Naive thymus-derived CD4-positive, alpha-beta T cell (primary cell): Measurements from ENCODE around the gene CD3D. TPM values are rescaled to one million over a fixed set of nuclear protein-coding genes. Genes with fewer than 3 reads are reported as not detected.
A peak's percentile ranks its signal among the peaks of the same experiment; 100 is the strongest.

ENCODE experiments used
- ATAC-seq: fragments of 150-1000 bp; cut with Tn5 transposase; 2 replicates; pipeline ENCODE4 v1.10.0; 2021; ENCODE audit warnings: mild to moderate bottlenecking, moderate library complexity
- CTCF ChIA-PET: fragments of 350-600 bp; sonication (Branson Sonifier 250); formaldehyde crosslinking; loops from one replicate; lab custom pipeline; 2021; ENCODE audit warnings: antibody characterized with exemption; lab: Charles Lee
- POLR2A ChIA-PET: fragments of 350-600 bp; sonication (Branson Sonifier 250); formaldehyde crosslinking; loops from one replicate; lab custom pipeline; 2021; ENCODE audit warnings: antibody characterized with exemption, inconsistent platforms; lab: Charles Lee
- DNase-seq, 9 donors: peaks; one replicate each; pipeline versions ENCODE4 v3.0.0 to v3.0.0-alpha.2; 2020 to 2022; ENCODE audit warnings: mixed read lengths in 1 of 9
- H3K27ac ChIP-seq: one replicate; pipeline ENCODE4 v1.7.0; 2013; ENCODE audit warnings: mild to moderate bottlenecking, low read depth, low read length, moderate library complexity
- H3K27me3 ChIP-seq, 2 donors: one replicate each; pipeline ENCODE4 v1.7.0; 2013; ENCODE audit warnings: low read length in 2 of 2, mild to moderate bottlenecking in 2 of 2, moderate library complexity in 2 of 2; ENCODE audit not compliant: control insufficient read depth in 2 of 2, insufficient read depth in 2 of 2
- H3K36me3 ChIP-seq, 3 experiments: 1 replicate in 2 of 3; 2 replicates in 1 of 3; pipeline ENCODE4 v1.7.0; 2013; ENCODE audit warnings: low read length in 3 of 3, mild to moderate bottlenecking in 3 of 3, moderate library complexity in 1 of 3; ENCODE audit not compliant: insufficient read depth in 3 of 3, control insufficient read depth in 2 of 3
- H3K4me1 ChIP-seq, 2 donors: one replicate each; pipeline ENCODE4 v1.7.0; 2013; ENCODE audit warnings: low read length in 2 of 2, mild to moderate bottlenecking in 2 of 2, moderate library complexity in 1 of 2; ENCODE audit not compliant: control insufficient read depth in 2 of 2, insufficient read depth in 2 of 2
- H3K4me3 ChIP-seq: 2 replicates; pipeline ENCODE4 v1.7.0; 2013; ENCODE audit warnings: mild to moderate bottlenecking, low read length
- H3K9me3 ChIP-seq, 3 experiments: 1 replicate in 2 of 3; 2 replicates in 1 of 3; pipeline ENCODE4 v1.7.0; 2013; ENCODE audit warnings: low read length in 3 of 3; ENCODE audit not compliant: control insufficient read depth in 2 of 3
- H3K27ac Mint-ChIP-seq, 9 donors: one replicate each; pipeline ENCODE4 v1.8.0; 2020 to 2022; ENCODE audit warnings: mixed read lengths in 9 of 9, mild to moderate bottlenecking in 8 of 9, moderate library complexity in 5 of 9, inconsistent platforms in 2 of 9
- H3K27me3 Mint-ChIP-seq, 5 donors: one replicate each; pipeline ENCODE4 v1.8.0; 2021 to 2022; ENCODE audit warnings: mixed read lengths in 5 of 5, mild to moderate bottlenecking in 1 of 5
- H3K36me3 Mint-ChIP-seq, 5 donors: one replicate each; pipeline ENCODE4 v1.8.0; 2020 to 2022; ENCODE audit warnings: mixed read lengths in 5 of 5, mild to moderate bottlenecking in 3 of 5, inconsistent platforms in 1 of 5
- H3K4me1 Mint-ChIP-seq, 7 donors: one replicate each; pipeline ENCODE4 v1.8.0; 2020 to 2022; ENCODE audit warnings: mixed read lengths in 7 of 7, mild to moderate bottlenecking in 3 of 7, inconsistent platforms in 1 of 7
- H3K4me3 Mint-ChIP-seq, 10 donors: one replicate each; pipeline ENCODE4 v1.8.0; 2020 to 2022; ENCODE audit warnings: mild to moderate bottlenecking in 10 of 10, mixed read lengths in 10 of 10, moderate library complexity in 6 of 10, inconsistent platforms in 2 of 10
- H3K9me3 Mint-ChIP-seq, 11 donors: one replicate each; pipeline ENCODE4 v1.8.0; 2020 to 2022; ENCODE audit warnings: mixed read lengths in 11 of 11, mild to moderate bottlenecking in 4 of 11, inconsistent platforms in 1 of 11, moderate library complexity in 1 of 11
- intact Hi-C, 2 donors: fragments of 100-400 bp; cut with micrococcal nuclease; formaldehyde crosslinking; loops; one replicate each; pipeline ENCODE4 v1.15.1; 2023
- polyA plus RNA-seq, 2 donors: library from polyadenylated mRNA; unstranded; fragments of 300-500 nt; fragmentation: Illumina TruSeq; gene quantifications; one replicate each; pipeline ENCODE4 v1.2.3, GENCODE V29; 2021
- total RNA-seq, 6 experiments: library from RNA in 5 of 6; stranded (reverse) in 5 of 6; gene quantifications; 1 replicate in 5 of 6; 2 replicates in 1 of 6; pipeline ENCODE4 v1.2.3 and lab custom pipeline; 2021 to 2026

Gene CD3D
- total and polyA plus RNA-seq, 7 experiments from 2014 or later: 232 to 1,287 (median 394) TPM

DNA sequence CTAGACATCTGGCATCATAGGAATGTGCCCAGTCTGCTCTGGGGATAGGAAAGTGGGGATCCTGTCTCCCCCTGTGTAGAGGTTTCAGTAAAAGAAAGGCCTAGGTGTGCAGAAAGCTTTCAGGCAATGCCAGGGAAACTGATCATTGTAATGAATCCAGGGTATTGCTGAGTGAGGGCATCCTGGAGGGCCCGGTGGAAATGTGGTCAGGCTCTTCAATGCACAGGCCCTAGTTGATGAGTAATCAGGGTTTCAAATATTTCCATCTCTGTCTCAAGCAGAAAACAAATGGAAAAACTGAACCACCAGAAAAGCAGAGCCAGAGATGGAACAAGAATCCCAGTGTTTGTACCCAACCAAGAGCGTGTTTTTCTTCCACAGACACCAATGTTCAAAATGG lies 35.9 kb downstream of the CD3D start:
- peak overlapping the region; percentile 83 to 100 (median 99) for H3K4me3 Mint-ChIP-seq
- no peaks in the 10 kb centered on the region for H3K27me3 Mint-ChIP-seq
- H3K36me3 Mint-ChIP-seq: peaks cover 10 to 59% (median 44%) of the 10 kb centered on the region in 5 donors
- CTCF ChIA-PET: interaction anchor here (0.9 to 8.6 kb wide), 6 partner anchors 13 to 108 kb away, joined by 3 to 90 read pairs (median 6); partner anchors contain the start of genes CD3D and CD3G
- Histone ChIP-seq H3K4me1 (peaks cover 49 to 70% of the 10 kb centered on the region in 2 donors), H3K4me3 (peak overlapping the region; percentile 59), H3K36me3 (peaks cover 8 to 22% (median 15%) of the 10 kb centered on the region in 3 experiments), H3K9me3 (no peaks in the 10 kb centered on the region), H3K27ac (peak overlapping the region; percentile 92), H3K27me3 (no peaks in the 10 kb centered on the region)
- peaks cover 0 to 3% (median 0%) of the 10 kb centered on the region in 11 donors for H3K9me3 Mint-ChIP-seq
- peak in 2 of 9 donors; percentile 53 to 68 for DNase-seq
- POLR2A ChIA-PET: interaction anchor here (0.6 to 4.4 kb wide), 7 partner anchors 11 to 353 kb away, joined by 3 to 36 read pairs (median 9); partner anchors contain the start of genes JAML and UBE4A
- intact Hi-C loops: no loop called here
- H3K27ac Mint-ChIP-seq: peak overlapping the region; percentile 86 to 100 (median 99)
- peaks cover 58 to 93% (median 79%) of the 10 kb centered on the region in 7 donors for H3K4me1 Mint-ChIP-seq
- no peak for ATAC-seq

DNA sequence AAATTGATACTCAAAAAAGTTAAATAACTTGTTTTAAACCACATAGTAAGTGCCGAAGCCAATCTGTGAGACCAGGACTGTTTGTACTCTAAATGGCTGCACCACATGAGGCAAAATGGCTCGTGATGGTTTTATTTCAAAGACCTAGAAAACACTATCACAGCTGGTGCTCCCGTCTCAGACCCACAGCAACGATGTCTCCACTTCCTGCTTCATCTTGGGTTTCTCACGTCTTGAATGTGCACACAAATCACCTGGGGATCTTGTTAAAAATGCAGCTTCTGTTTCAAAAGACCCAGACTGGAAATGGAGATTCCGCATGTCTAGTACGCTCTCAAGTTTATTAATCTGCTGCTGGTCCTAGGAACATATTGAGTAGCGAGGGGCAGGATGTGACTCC lies 36.8 kb downstream of the CD3D start:
- CTCF ChIA-PET: interaction anchor here (0.9 to 8.6 kb wide), 10 partner anchors 10 to 107 kb away, joined by 3 to 90 read pairs (median 6); partner anchors contain the start of genes CD3D, CD3G, JAML and UBE4A
- POLR2A ChIA-PET: interaction anchor here (0.7 to 4.4 kb wide), 14 partner anchors 10 to 692 kb away, joined by 3 to 36 read pairs (median 4); partner anchors contain the start of genes CENATAC, JAML, KMT2A and UBE4A
- peak overlapping the region; percentile 92 for H3K27ac ChIP-seq
- intact Hi-C loops: loop anchor here (1.0 to 2.0 kb wide), 8 partner anchors 33 to 225 kb away; partner anchors contain the start of genes KMT2A (in 2 of the 2), CD3D (in 1 of the 2), CD3G (in 1 of the 2) and MPZL3 (in 1 of the 2)
- peaks cover 41 to 68% of the 10 kb centered on the region in 2 donors for H3K4me1 ChIP-seq
- H3K9me3 ChIP-seq: no peaks in the 10 kb centered on the region
- no peaks in the 10 kb centered on the region for H3K27me3 Mint-ChIP-seq
- ATAC-seq: peak; percentile 72
- H3K4me3 ChIP-seq: peak overlapping the region; percentile 88
- peak overlapping the region; percentile 95 to 100 (median 99) for H3K4me3 Mint-ChIP-seq
- H3K9me3 Mint-ChIP-seq: peaks cover 0 to 3% (median 0%) of the 10 kb centered on the region in 11 donors
- H3K27me3 ChIP-seq: no peaks in the 10 kb centered on the region
- H3K4me1 Mint-ChIP-seq: peaks cover 54 to 93% (median 79%) of the 10 kb centered on the region in 7 donors
- H3K36me3 Mint-ChIP-seq: peaks cover 10 to 53% (median 43%) of the 10 kb centered on the region in 5 donors
- peak in 7 of 9 donors; percentile 55 to 82 (median 77) for DNase-seq
- H3K27ac Mint-ChIP-seq: peak overlapping the region; percentile 97 to 100 (median 100)
- peaks cover 8 to 13% (median 8%) of the 10 kb centered on the region in 3 experiments for H3K36me3 ChIP-seq

DNA sequence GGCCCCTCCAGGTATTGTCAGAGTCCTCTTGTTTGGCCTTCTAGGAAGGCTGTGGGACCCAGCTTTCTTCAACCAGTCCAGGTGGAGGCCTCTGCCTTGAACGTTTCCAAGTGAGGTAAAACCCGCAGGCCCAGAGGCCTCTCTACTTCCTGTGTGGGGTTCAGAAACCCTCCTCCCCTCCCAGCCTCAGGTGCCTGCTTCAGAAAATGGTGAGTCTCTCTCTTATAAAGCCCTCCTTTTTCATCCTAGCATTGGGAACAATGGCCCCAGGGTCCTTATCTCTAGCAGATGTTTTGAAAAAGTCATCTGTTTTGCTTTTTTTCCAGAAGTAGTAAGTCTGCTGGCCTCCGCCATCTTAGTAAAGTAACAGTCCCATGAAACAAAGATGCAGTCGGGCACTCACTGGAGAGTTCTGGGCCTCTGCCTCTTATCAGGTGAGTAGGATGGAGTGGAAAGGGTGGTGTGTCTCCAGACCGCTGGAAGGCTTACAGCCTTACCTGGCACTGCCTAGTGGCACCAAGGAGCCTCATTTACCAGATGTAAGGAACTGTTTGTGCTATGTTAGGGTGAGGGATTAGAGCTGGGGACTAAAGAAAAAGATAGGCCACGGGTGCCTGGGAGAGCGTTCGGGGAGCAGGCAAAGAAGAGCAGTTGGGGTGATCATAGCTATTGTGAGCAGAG lies 37.8 kb downstream of the CD3D start, which contains the start of gene CD3E:
Gene CD3E (plus strand): TSS at position 163 of the 681 bp plus-strand sequence. CDS start 223 bp downstream, at position 386.
- H3K27ac Mint-ChIP-seq: peak within 1 kb of the TSS; percentile 97 to 100 (median 100)
- DNase-seq: peak; percentile 31 to 83 (median 79)
- peaks cover 54 to 91% (median 78%) of the 10 kb centered on the region in 7 donors for H3K4me1 Mint-ChIP-seq
- peak; percentile 83 for ATAC-seq
- no peaks in the 10 kb centered on the region for H3K27me3 Mint-ChIP-seq
- peaks cover 10 to 45% (median 36%) of the 10 kb centered on the region in 5 donors for H3K36me3 Mint-ChIP-seq
- Histone ChIP-seq H3K27ac (peak within 1 kb of the TSS; percentile 92), H3K4me3 (peak within 1 kb of the TSS; percentile 88), H3K9me3 (no peaks in the 10 kb centered on the region), H3K4me1 (peaks cover 41 to 62% of the 10 kb centered on the region in 2 donors), H3K27me3 (no peaks in the 10 kb centered on the region), H3K36me3 (peaks cover 8% of the 10 kb centered on the region in 3 experiments)
- intact Hi-C loops: loop anchor here (1.0 to 5.0 kb wide), 11 partner anchors 8 to 263 kb away; partner anchors contain the start of genes KMT2A (in 2 of the 2), UBE4A (in 2 of the 2), CD3D (in 1 of the 2) and CD3G (in 1 of the 2)
- ChIA-PET CTCF (interaction anchor here (0.6 to 8.6 kb wide), 10 partner anchors 9 to 106 kb away, joined by 3 to 90 read pairs (median 8); partner anchors contain the start of genes CD3D, CD3G, JAML and UBE4A), POLR2A (interaction anchor here (0.6 to 4.4 kb wide), 21 partner anchors 9 to 693 kb away, joined by 3 to 36 read pairs (median 4); partner anchors contain the start of genes CENATAC, JAML, KMT2A and MPZL2)
- peak within 1 kb of the TSS; percentile 95 to 100 (median 99) for H3K4me3 Mint-ChIP-seq
- H3K9me3 Mint-ChIP-seq: no peaks in the 10 kb centered on the region

DNA sequence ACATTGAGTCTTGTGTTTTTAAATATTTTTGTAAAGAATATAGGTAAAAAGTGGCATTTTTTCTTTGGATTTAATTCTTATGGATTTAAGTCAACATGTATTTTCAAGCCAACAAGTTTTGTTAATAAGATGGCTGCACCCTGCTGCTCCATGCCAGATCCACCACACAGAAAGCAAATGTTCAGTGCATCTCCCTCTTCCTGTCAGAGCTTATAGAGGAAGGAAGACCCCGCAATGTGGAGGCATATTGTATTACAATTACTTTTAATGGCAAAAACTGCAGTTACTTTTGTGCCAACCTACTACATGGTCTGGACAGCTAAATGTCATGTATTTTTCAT lies 38.3 kb downstream of the CD3D start:
- H3K4me1 Mint-ChIP-seq: peaks cover 51 to 91% (median 77%) of the 10 kb centered on the region in 7 donors
- peaks cover 10 to 41% (median 33%) of the 10 kb centered on the region in 5 donors for H3K36me3 Mint-ChIP-seq
- no peaks in the 10 kb centered on the region for H3K9me3 ChIP-seq
- no peaks in the 10 kb centered on the region for H3K9me3 Mint-ChIP-seq
- H3K27me3 Mint-ChIP-seq: no peaks in the 10 kb centered on the region
- H3K4me1 ChIP-seq: peaks cover 39 to 62% of the 10 kb centered on the region in 2 donors
- H3K4me3 ChIP-seq: peak overlapping the region; percentile 88
- POLR2A ChIA-PET: interaction anchor here (0.6 to 4.4 kb wide), 16 partner anchors 8 to 1467 kb away, joined by 3 to 36 read pairs (median 4); partner anchors contain the start of genes APOA1, JAML, MPZL2 and MPZL3
- peak overlapping the region; percentile 95 to 100 (median 99) for H3K4me3 Mint-ChIP-seq
- CTCF ChIA-PET: interaction anchor here (0.8 to 8.6 kb wide), 8 partner anchors 9 to 106 kb away, joined by 3 to 90 read pairs (median 11); partner anchors contain the start of genes CD3D, CD3G, JAML and UBE4A
- H3K36me3 ChIP-seq: peaks cover 8% of the 10 kb centered on the region in 3 experiments
- no peaks in the 10 kb centered on the region for H3K27me3 ChIP-seq
- intact Hi-C loops: loop anchor here (1.0 to 5.0 kb wide), 8 partner anchors 8 to 263 kb away; partner anchors contain the start of genes KMT2A (in 2 of the 2), UBE4A (in 2 of the 2), IFT46 (in 1 of the 2) and MPZL3 (in 1 of the 2)
- ATAC-seq (peak; percentile 41), DNase-seq (no peak)
- peak overlapping the region; percentile 92 for H3K27ac ChIP-seq
- peak overlapping the region; percentile 97 to 100 (median 100) for H3K27ac Mint-ChIP-seq

DNA sequence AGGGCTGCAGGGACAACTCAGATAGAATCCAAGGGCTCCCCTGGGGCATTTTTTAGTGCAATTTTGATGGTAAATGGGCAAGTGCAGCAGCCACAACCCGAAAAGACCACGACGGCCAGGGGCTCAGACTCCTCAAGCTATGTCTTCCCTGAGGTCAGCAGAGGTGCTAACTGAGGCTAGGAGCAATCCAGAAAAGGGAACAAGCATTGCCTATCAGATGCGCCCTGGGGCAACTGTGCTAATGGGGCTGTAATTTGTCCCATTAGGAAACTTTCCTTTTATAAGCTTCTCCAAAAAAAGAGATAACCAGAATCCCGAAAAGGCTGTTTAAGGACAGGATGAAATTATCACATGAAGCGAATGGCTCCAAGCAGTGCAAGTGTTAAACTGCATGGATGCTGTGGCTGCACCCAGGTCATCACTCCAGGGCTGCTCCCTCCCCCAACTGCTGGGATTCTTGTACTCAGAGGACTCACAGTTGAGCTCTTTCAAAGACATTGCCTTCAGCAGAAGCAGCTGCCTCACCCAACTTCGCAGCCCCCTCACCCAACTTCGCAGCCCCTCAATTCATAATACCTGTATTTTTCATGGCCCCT lies 40.8 kb downstream of the CD3D start:
- intact Hi-C loops: loop anchor here in 1 of 2 donors (5.0 kb wide), 1 partner anchor 266 kb away; the partner anchor contains the start of gene IFT46
- peak overlapping the region in 8 of 9 donors; percentile 43 to 100 (median 100) for H3K27ac Mint-ChIP-seq
- H3K4me3 Mint-ChIP-seq: peak overlapping the region in 4 of 10 donors; percentile 19 to 99 (median 70)
- Histone ChIP-seq H3K9me3 (no peaks in the 10 kb centered on the region), H3K4me1 (peaks cover 19 to 39% of the 10 kb centered on the region in 2 donors), H3K27me3 (no peaks in the 10 kb centered on the region), H3K27ac (no peak overlapping the region), H3K36me3 (no peaks in the 10 kb centered on the region), H3K4me3 (no peak overlapping the region)
- POLR2A ChIA-PET: interaction anchor here (1.2 to 5.2 kb wide), 2 partner anchors 8 to 103 kb away, joined by 3 to 31 read pairs; no protein-coding TSS in a partner anchor
- ATAC-seq: no peak
- H3K27me3 Mint-ChIP-seq: no peaks in the 10 kb centered on the region
- H3K4me1 Mint-ChIP-seq: peaks cover 30 to 68% (median 53%) of the 10 kb centered on the region in 7 donors
- no peak for DNase-seq
- H3K9me3 Mint-ChIP-seq: no peaks in the 10 kb centered on the region
- CTCF ChIA-PET: interaction anchor here (0.9 to 8.6 kb wide), 6 partner anchors 10 to 49 kb away, joined by 3 to 90 read pairs (median 6); partner anchors contain the start of genes CD3D and CD3G
- H3K36me3 Mint-ChIP-seq: peaks cover 5 to 18% (median 13%) of the 10 kb centered on the region in 5 donors
